DOHH2 (cell line): ENCODE measurements around the gene DACT2.

Experiments
- H3F3A ChIP-seq: fragments of 200-600 bp; sonication (generic), shearing (Covaris generic); 2 replicates; pipeline ENCODE4 v1.6.0; 2016; ENCODE audit warnings: antibody characterized with exemption, mild to moderate bottlenecking; ENCODE audit not compliant: control insufficient read depth, insufficient read depth
- H3K27ac ChIP-seq: fragments of 200-600 bp; sonication (generic); 2 replicates; pipeline ENCODE4 v1.5.1; 2014; ENCODE audit warnings: low read depth, mild to moderate bottlenecking, low read length, moderate library complexity
- H3K27me3 ChIP-seq: fragments of 200-600 bp; sonication (generic); 2 replicates; pipeline ENCODE4 v1.6.1; 2014; ENCODE audit warnings: mild to moderate bottlenecking, low read length, mixed read lengths; ENCODE audit not compliant: control insufficient read depth
- H3K36me3 ChIP-seq: fragments of 200-600 bp; sonication (generic); 2 replicates; pipeline ENCODE4 v1.6.1; 2014; ENCODE audit warnings: mild to moderate bottlenecking, low read length, moderate library complexity, mixed read lengths; ENCODE audit not compliant: control insufficient read depth
- H3K4me1 ChIP-seq: fragments of 200-600 bp; sonication (generic); 2 replicates; pipeline ENCODE4 v1.6.1; 2014; ENCODE audit warnings: mild to moderate bottlenecking, low read length, mixed read lengths; ENCODE audit not compliant: control insufficient read depth
- H3K4me2 ChIP-seq: fragments of 200-600 bp; sonication (generic); 2 replicates; pipeline ENCODE4 v1.6.0; 2014; ENCODE audit warnings: mild to moderate bottlenecking, low read length, moderate library complexity
- H3K4me3 ChIP-seq: fragments of 200-600 bp; sonication (generic); 2 replicates; pipeline ENCODE4 v1.5.1; 2014; ENCODE audit warnings: mild to moderate bottlenecking, low read length, mixed read lengths
- H3K79me2 ChIP-seq: fragments of 200-600 bp; sonication (generic); 2 replicates; pipeline ENCODE4 v1.6.1; 2014; ENCODE audit warnings: mild to moderate bottlenecking, low read length, mixed read lengths; ENCODE audit not compliant: control insufficient read depth
- H3K9me2 ChIP-seq: fragments of 200-600 bp; sonication (generic); replicated peaks from 2 replicates; pipeline ENCODE4 v1.6.1; 2014; ENCODE audit warnings: mild to moderate bottlenecking, low read length, mixed read lengths; ENCODE audit not compliant: control insufficient read depth
- H3K9me3 ChIP-seq: fragments of 200-600 bp; sonication (generic); 2 replicates; pipeline ENCODE4 v1.6.1; 2014; ENCODE audit warnings: antibody characterized with exemption, low read length, mixed read lengths; ENCODE audit not compliant: control insufficient read depth, insufficient read depth
- H4K20me1 ChIP-seq: fragments of 200-600 bp; sonication (generic); 2 replicates; pipeline ENCODE4 v1.6.0; 2014; ENCODE audit warnings: low read depth, mild to moderate bottlenecking, antibody characterized with exemption, low read length, moderate library complexity; ENCODE audit not compliant: control insufficient read depth, insufficient read depth
- EZH2phosphoT487 ChIP-seq: fragments of 200-600 bp; sonication (generic); IDR thresholded peaks from 2 replicates; pipeline ENCODE4 v1.6.1; 2017; ENCODE audit warnings: borderline replicate concordance, mild to moderate bottlenecking, antibody characterized with exemption, low read length, moderate library complexity, mixed read lengths
- TF ChIP-seq, protein P1 (sequence below): fragments of 200-600 bp; sonication (generic); IDR thresholded peaks from one replicate; pipeline ENCODE4 v1.5.1; 2014; ENCODE audit warnings: antibody characterized with exemption, mild to moderate bottlenecking, low read depth, low read length; ENCODE audit not compliant: poor library complexity, severe bottlenecking

DACT2 gene

DNA sequence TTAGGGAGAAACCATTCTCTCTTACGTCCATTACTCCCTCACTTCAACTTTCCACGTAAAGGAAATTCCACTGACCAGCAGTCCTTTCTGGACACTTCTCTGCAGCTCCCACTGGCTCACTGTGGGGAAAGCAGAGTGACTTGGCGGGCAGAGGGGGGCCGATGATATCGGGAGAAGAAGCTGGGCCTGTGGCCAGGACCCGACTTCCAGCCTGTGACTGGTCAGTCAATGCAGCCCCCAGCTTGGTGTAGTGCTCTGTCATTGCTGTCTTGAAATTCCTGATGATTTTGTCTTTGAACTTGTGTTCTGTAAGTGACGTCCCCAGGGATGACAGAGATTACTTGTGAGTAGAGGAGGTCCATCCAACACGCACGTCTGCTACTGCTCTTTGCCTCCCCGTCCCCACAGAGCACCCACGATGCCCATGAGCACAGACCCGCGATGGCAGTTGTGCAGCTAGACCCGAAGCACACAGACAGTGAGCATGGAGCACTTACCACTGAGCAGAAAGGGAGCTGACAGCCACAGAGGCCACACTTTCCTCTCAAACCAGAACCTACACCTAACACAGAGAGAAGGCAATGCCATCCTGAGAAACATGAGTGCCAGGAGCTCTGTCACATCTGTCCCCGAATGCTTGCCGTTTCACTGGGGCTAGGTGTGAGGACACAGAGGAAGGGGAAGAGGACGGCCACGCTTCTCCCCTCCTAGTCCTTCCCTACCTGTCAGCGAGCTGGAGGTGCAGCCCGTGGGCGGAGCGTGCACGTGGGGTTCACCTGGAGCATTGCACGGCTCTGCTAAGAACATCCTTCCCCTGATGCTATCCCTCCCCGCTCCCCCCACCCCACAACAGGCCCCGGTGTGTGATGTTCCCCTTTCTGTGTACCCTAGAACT is 25.7 kb downstream of the DACT2 start:
- no peaks in the 10 kb centered on the region for H3K9me2 ChIP-seq
- TF ChIP-seq EZH2phosphoT487: no peak
- TF ChIP-seq, protein P1, sequence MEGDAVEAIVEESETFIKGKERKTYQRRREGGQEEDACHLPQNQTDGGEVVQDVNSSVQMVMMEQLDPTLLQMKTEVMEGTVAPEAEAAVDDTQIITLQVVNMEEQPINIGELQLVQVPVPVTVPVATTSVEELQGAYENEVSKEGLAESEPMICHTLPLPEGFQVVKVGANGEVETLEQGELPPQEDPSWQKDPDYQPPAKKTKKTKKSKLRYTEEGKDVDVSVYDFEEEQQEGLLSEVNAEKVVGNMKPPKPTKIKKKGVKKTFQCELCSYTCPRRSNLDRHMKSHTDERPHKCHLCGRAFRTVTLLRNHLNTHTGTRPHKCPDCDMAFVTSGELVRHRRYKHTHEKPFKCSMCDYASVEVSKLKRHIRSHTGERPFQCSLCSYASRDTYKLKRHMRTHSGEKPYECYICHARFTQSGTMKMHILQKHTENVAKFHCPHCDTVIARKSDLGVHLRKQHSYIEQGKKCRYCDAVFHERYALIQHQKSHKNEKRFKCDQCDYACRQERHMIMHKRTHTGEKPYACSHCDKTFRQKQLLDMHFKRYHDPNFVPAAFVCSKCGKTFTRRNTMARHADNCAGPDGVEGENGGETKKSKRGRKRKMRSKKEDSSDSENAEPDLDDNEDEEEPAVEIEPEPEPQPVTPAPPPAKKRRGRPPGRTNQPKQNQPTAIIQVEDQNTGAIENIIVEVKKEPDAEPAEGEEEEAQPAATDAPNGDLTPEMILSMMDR: no peak
- no peak overlapping the region for H3K4me2 ChIP-seq
- H3K9me3 ChIP-seq: no peaks in the 10 kb centered on the region
- no peaks in the 10 kb centered on the region for H3K79me2 ChIP-seq
- no peaks in the 10 kb centered on the region for H3K36me3 ChIP-seq
- no peaks in the 10 kb centered on the region for H4K20me1 ChIP-seq
- H3F3A ChIP-seq: no peaks in the 10 kb centered on the region
- no peak overlapping the region for H3K27ac ChIP-seq
- H3K4me3 ChIP-seq: no peak overlapping the region
- no peaks in the 10 kb centered on the region for H3K4me1 ChIP-seq
- H3K27me3 ChIP-seq: no peaks in the 10 kb centered on the region

DNA sequence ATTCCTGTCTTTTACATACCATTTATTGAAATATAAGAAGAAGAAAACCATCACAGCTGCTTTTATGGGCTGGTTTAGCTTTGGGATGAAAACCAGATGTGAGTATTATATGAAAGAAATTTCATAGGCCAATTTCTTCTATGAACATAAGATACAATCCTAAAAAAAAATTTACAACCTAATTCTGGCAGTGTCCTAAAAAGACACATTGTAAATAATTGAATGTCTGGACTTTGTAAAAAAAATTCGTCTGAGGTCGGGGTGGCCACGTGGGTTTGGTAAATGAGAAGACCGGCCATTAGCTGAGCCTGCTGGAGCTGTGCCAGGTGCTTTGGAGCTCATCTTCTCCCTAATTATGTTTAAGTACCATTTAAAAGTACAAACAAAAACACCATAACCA is 26.8 kb downstream of the DACT2 start:
- Histone ChIP-seq H3K36me3 (no peaks in the 10 kb centered on the region), H3K27me3 (no peaks in the 10 kb centered on the region), H3K79me2 (no peaks in the 10 kb centered on the region), H3K4me1 (no peaks in the 10 kb centered on the region), H3K9me2 (no peaks in the 10 kb centered on the region), H3K9me3 (no peaks in the 10 kb centered on the region), H3K27ac (no peak overlapping the region), H4K20me1 (no peaks in the 10 kb centered on the region), H3K4me3 (no peak overlapping the region), H3K4me2 (no peak overlapping the region), H3F3A (no peaks in the 10 kb centered on the region)
- TF ChIP-seq, protein P1: no peak
- no peak for TF ChIP-seq EZH2phosphoT487

DNA sequence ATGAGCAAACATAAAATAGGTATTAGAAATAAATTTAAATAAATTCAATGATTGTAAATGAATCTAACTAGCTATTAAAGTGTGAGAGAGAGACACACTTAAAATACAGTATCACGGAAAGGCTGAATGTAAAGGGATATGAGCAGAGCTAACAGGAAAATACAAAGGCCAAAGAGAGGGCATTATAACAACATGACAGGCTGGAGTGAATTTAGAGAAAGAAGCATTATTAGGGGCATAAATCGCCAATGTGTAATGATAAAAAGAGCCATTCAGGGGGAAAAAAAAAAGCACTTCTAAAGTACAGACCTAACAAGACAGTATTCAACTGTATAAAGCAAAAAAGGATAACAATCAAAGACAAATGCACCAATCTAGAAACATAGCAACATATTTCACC is 28.1 kb downstream of the DACT2 start:
- H3K27me3 ChIP-seq: no peaks in the 10 kb centered on the region
- H3K27ac ChIP-seq: no peak overlapping the region
- H3K36me3 ChIP-seq: no peaks in the 10 kb centered on the region
- H3K9me3 ChIP-seq: no peaks in the 10 kb centered on the region
- no peaks in the 10 kb centered on the region for H3K9me2 ChIP-seq
- H3F3A ChIP-seq: no peaks in the 10 kb centered on the region
- no peak overlapping the region for H3K4me3 ChIP-seq
- H3K4me2 ChIP-seq: no peak overlapping the region
- TF ChIP-seq, protein P1: no peak
- no peak for TF ChIP-seq EZH2phosphoT487
- H3K4me1 ChIP-seq: no peaks in the 10 kb centered on the region
- H3K79me2 ChIP-seq: no peaks in the 10 kb centered on the region
- no peaks in the 10 kb centered on the region for H4K20me1 ChIP-seq
